DOHH2 (cell line): ENCODE data around the gene UBE2Q1.
A peak's percentile ranks its signal among the peaks of the same experiment; 100 is the strongest.

Source experiments
- H3F3A ChIP-seq: fragments of 200-600 bp; sonication (generic), shearing (Covaris generic); 2 replicates; pipeline ENCODE4 v1.6.0; 2016; ENCODE audit warnings: antibody characterized with exemption, mild to moderate bottlenecking; ENCODE audit not compliant: control insufficient read depth, insufficient read depth
- H3K27ac ChIP-seq: fragments of 200-600 bp; sonication (generic); 2 replicates; pipeline ENCODE4 v1.5.1; 2014; ENCODE audit warnings: low read depth, mild to moderate bottlenecking, low read length, moderate library complexity
- H3K27me3 ChIP-seq: fragments of 200-600 bp; sonication (generic); 2 replicates; pipeline ENCODE4 v1.6.1; 2014; ENCODE audit warnings: mild to moderate bottlenecking, low read length, mixed read lengths; ENCODE audit not compliant: control insufficient read depth
- H3K36me3 ChIP-seq: fragments of 200-600 bp; sonication (generic); 2 replicates; pipeline ENCODE4 v1.6.1; 2014; ENCODE audit warnings: mild to moderate bottlenecking, low read length, moderate library complexity, mixed read lengths; ENCODE audit not compliant: control insufficient read depth
- H3K4me1 ChIP-seq: fragments of 200-600 bp; sonication (generic); 2 replicates; pipeline ENCODE4 v1.6.1; 2014; ENCODE audit warnings: mild to moderate bottlenecking, low read length, mixed read lengths; ENCODE audit not compliant: control insufficient read depth
- H3K4me2 ChIP-seq: fragments of 200-600 bp; sonication (generic); 2 replicates; pipeline ENCODE4 v1.6.0; 2014; ENCODE audit warnings: mild to moderate bottlenecking, low read length, moderate library complexity
- H3K4me3 ChIP-seq: fragments of 200-600 bp; sonication (generic); 2 replicates; pipeline ENCODE4 v1.5.1; 2014; ENCODE audit warnings: mild to moderate bottlenecking, low read length, mixed read lengths
- H3K79me2 ChIP-seq: fragments of 200-600 bp; sonication (generic); 2 replicates; pipeline ENCODE4 v1.6.1; 2014; ENCODE audit warnings: mild to moderate bottlenecking, low read length, mixed read lengths; ENCODE audit not compliant: control insufficient read depth
- H3K9me2 ChIP-seq: fragments of 200-600 bp; sonication (generic); replicated peaks from 2 replicates; pipeline ENCODE4 v1.6.1; 2014; ENCODE audit warnings: mild to moderate bottlenecking, low read length, mixed read lengths; ENCODE audit not compliant: control insufficient read depth
- H3K9me3 ChIP-seq: fragments of 200-600 bp; sonication (generic); 2 replicates; pipeline ENCODE4 v1.6.1; 2014; ENCODE audit warnings: antibody characterized with exemption, low read length, mixed read lengths; ENCODE audit not compliant: control insufficient read depth, insufficient read depth
- H4K20me1 ChIP-seq: fragments of 200-600 bp; sonication (generic); 2 replicates; pipeline ENCODE4 v1.6.0; 2014; ENCODE audit warnings: low read depth, mild to moderate bottlenecking, antibody characterized with exemption, low read length, moderate library complexity; ENCODE audit not compliant: control insufficient read depth, insufficient read depth
- CTCF ChIP-seq: fragments of 200-600 bp; sonication (generic); IDR thresholded peaks from one replicate; pipeline ENCODE4 v1.5.1; 2014; ENCODE audit warnings: antibody characterized with exemption, mild to moderate bottlenecking, low read depth, low read length; ENCODE audit not compliant: poor library complexity, severe bottlenecking
- EZH2phosphoT487 ChIP-seq: fragments of 200-600 bp; sonication (generic); IDR thresholded peaks from 2 replicates; pipeline ENCODE4 v1.6.1; 2017; ENCODE audit warnings: borderline replicate concordance, mild to moderate bottlenecking, antibody characterized with exemption, low read length, moderate library complexity, mixed read lengths

Gene UBE2Q1

DNA sequence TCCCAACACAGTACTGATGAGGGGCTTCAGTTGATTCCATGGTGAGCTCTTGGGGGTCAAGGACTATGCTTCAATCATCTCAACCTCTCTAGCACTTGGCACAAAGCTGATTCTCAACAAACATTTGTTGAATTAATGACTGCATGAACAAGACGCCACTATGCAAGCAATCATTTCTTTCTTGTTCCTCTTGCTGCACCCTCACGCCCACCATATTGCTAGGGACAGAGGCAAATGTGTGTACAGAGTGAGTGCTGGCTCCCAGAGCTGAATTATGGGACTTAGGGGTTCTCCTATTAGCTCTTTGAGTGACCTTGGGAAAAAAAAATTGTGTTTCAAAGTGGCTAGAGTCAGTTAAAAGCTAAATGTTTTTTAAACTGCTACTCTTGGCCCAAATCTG, 47.1 kb upstream of the UBE2Q1 start:
- peaks cover 99% of the 10 kb centered on the region for H3K79me2 ChIP-seq
- H3K27ac ChIP-seq = no peak overlapping the region
- H3K4me1 ChIP-seq = peaks cover 60% of the 10 kb centered on the region
- peak overlapping the region; percentile 17; the same call in 1 of the 2 replicates for H3K4me2 ChIP-seq
- peaks cover 16% of the 10 kb centered on the region for H4K20me1 ChIP-seq
- no peaks in the 10 kb centered on the region for H3K9me3 ChIP-seq
- TF ChIP-seq EZH2phosphoT487 (no peak), CTCF (no peak)
- H3K27me3 ChIP-seq = no peaks in the 10 kb centered on the region
- no peak overlapping the region for H3K4me3 ChIP-seq
- peaks cover 15% of the 10 kb centered on the region for H3F3A ChIP-seq
- peaks cover 60% of the 10 kb centered on the region for H3K36me3 ChIP-seq
- H3K9me2 ChIP-seq = no peaks in the 10 kb centered on the region

DNA sequence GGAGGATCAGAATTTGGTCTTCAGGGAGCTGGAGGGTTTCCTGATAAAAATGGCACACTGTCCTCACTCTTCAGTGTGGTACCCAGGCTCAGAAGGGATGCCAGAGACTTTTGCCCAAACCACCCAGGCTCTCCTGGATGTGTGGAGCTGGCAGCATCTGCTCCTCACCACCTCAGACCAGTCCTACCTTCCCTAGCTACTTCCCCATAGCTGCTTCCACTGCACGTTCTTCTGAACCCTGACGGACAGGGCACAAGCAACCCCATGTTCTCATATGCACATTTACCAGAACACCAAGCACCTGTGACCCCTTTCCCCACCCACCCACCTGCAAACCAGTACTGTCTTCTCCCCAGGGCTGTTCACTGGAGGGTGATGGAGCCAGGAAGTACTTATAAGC, 44.9 kb upstream of the UBE2Q1 start:
- Histone ChIP-seq H3K9me3 (no peaks in the 10 kb centered on the region), H3K4me3 (no peak overlapping the region), H3K27me3 (no peaks in the 10 kb centered on the region), H3F3A (no peaks in the 10 kb centered on the region), H3K4me1 (peaks cover 39% of the 10 kb centered on the region), H3K4me2 (no peak overlapping the region), H3K79me2 (peaks cover 94% of the 10 kb centered on the region), H4K20me1 (peaks cover 16% of the 10 kb centered on the region), H3K36me3 (peaks cover 78% of the 10 kb centered on the region), H3K9me2 (no peaks in the 10 kb centered on the region), H3K27ac (no peak overlapping the region)
- no peak for TF ChIP-seq CTCF
- TF ChIP-seq EZH2phosphoT487 = no peak

DNA sequence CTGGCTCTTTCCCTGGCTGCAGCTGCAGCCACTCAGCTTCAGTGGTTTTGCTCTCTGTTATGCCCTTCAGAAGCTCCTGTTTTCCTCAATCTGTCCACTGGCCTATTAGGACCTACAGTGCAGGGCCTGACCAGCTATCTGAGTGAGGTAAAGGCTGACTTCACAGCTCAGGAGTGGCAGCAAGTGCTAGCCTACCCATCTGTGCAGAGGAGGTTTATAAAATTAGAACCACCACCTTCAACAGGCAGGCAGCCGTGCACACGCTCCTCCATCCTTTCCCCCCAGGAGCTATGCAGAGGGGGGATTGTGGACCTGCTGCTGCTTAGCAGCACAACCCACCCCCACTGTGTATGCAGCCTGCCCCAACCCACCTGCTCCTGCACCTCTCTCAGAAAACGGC, 41.2 kb upstream of the UBE2Q1 start:
- TF ChIP-seq CTCF = no peak
- TF ChIP-seq EZH2phosphoT487 = no peak
- Histone ChIP-seq H3K4me3 (no peak overlapping the region), H3K4me2 (no peak overlapping the region), H3K4me1 (peaks cover 14% of the 10 kb centered on the region), H3K27ac (no peak overlapping the region), H3K9me3 (no peaks in the 10 kb centered on the region), H3K9me2 (no peaks in the 10 kb centered on the region), H3F3A (no peaks in the 10 kb centered on the region), H3K36me3 (peaks cover 91% of the 10 kb centered on the region), H3K27me3 (no peaks in the 10 kb centered on the region), H4K20me1 (peaks cover 16% of the 10 kb centered on the region), H3K79me2 (peaks cover 58% of the 10 kb centered on the region)
